MM.1S (cell line): ENCODE results near the gene CRYBB3.

ENCODE experiments used
- DNase-seq: peaks from one replicate; pipeline ENCODE4 v3.0.0-alpha.2; 2015
- H2AFZ ChIP-seq: fragments of 300-600 bp; sonication (generic); 2 replicates; pipeline ENCODE4 v1.6.0; 2016; ENCODE audit warnings: antibody characterized with exemption, low read length
- H3F3A ChIP-seq: fragments of 300-600 bp; sonication (generic); 2 replicates; pipeline ENCODE4 v1.6.1; 2016; ENCODE audit warnings: mild to moderate bottlenecking, antibody characterized with exemption, low read length, moderate library complexity, mixed read lengths; ENCODE audit not compliant: insufficient read depth
- H3K27ac ChIP-seq: fragments of 300-600 bp; sonication (generic); 2 replicates; pipeline ENCODE4 v1.5.1; 2016; ENCODE audit warnings: mild to moderate bottlenecking, low read length
- H3K27me3 ChIP-seq: fragments of 300-600 bp; sonication (generic); replicated peaks from 2 replicates; pipeline ENCODE4 v1.6.0; 2016; ENCODE audit warnings: low read length; ENCODE audit not compliant: insufficient read depth
- H3K36me3 ChIP-seq: fragments of 300-600 bp; sonication (generic); replicated peaks from 2 replicates; pipeline ENCODE4 v1.6.1; 2016; ENCODE audit warnings: mild to moderate bottlenecking, low read length, mixed read lengths; ENCODE audit not compliant: insufficient read depth
- H3K4me1 ChIP-seq: fragments of 300-600 bp; sonication (generic); 2 replicates; pipeline ENCODE4 v1.6.1; 2016; ENCODE audit warnings: low read length, mixed read lengths
- H3K4me2 ChIP-seq: fragments of 300-600 bp; sonication (generic); 2 replicates; pipeline ENCODE4 v1.6.0; 2016; ENCODE audit warnings: low read depth, low read length
- H3K4me3 ChIP-seq: fragments of 300-600 bp; sonication (generic); 2 replicates; pipeline ENCODE4 v1.5.1; 2016; ENCODE audit warnings: low read length, mixed read lengths
- H3K79me2 ChIP-seq: fragments of 300-600 bp; sonication (generic); 2 replicates; pipeline ENCODE4 v1.6.1; 2016; ENCODE audit warnings: mixed run types, low read length, mixed read lengths
- H3K9ac ChIP-seq: fragments of 300-600 bp; sonication (generic); 2 replicates; pipeline ENCODE4 v1.6.1; 2016; ENCODE audit warnings: low read length, mixed read lengths
- H3K9me2 ChIP-seq: fragments of 300-600 bp; sonication (generic); replicated peaks from 2 replicates; pipeline ENCODE4 v1.6.1; 2016; ENCODE audit warnings: mild to moderate bottlenecking, low read length, mixed read lengths; ENCODE audit not compliant: insufficient read depth
- H3K9me3 ChIP-seq: fragments of 300-600 bp; sonication (generic); replicated peaks from 2 replicates; pipeline ENCODE4 v1.6.1; 2016; ENCODE audit warnings: mild to moderate bottlenecking, low read length, mixed read lengths; ENCODE audit not compliant: insufficient read depth
- H4K20me1 ChIP-seq: fragments of 300-600 bp; sonication (generic); 2 replicates; pipeline ENCODE4 v1.6.1; 2016; ENCODE audit warnings: mild to moderate bottlenecking, low read length, moderate library complexity, mixed read lengths; ENCODE audit not compliant: insufficient read depth
- EZH2 ChIP-seq: fragments of 300-600 bp; sonication (generic); optimal IDR thresholded peaks from 2 replicates; pipeline ENCODE3; 2017; ENCODE audit warnings: low read depth, mild to moderate bottlenecking, antibody characterized with exemption, low read length, mixed read lengths
- EZH2phosphoT487 ChIP-seq: fragments of 300-600 bp; sonication (generic); IDR thresholded peaks from 2 replicates; pipeline ENCODE4 v1.6.1; 2018; ENCODE audit warnings: antibody characterized with exemption, low read length
- TF ChIP-seq, protein P1 (sequence below): fragments of 300-600 bp; sonication (generic); IDR thresholded peaks from 2 replicates; pipeline ENCODE4 v1.5.1; 2016; ENCODE audit warnings: antibody characterized with exemption, low read length, mixed read lengths

The CRYBB3 gene

DNA sequence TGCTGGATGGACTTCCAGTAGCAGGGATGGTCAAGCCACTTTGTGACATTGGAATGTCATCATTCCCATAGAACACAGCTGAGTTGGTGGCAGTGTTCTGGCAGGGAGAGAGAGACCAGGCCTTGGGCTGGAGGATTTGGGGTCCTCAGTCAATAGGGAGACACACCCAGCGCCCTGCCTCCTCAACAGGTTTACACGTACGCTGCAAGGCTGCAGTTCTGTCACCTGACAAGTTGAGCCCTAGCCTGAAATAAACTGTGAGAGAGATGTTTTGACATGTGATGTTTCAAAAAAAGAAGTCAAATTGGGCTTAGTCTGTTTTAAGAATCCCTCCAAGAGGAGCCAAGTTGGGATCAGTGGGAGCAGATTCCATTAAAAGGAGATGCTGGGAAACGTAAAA, 42.9 kb upstream of the CRYBB3 start:
- Histone ChIP-seq H4K20me1 (no peaks in the 10 kb centered on the region), H3K4me3 (no peak overlapping the region), H2AFZ (no peak overlapping the region), H3K9ac (no peak overlapping the region), H3K4me1 (no peaks in the 10 kb centered on the region), H3F3A (no peaks in the 10 kb centered on the region), H3K9me2 (no peaks in the 10 kb centered on the region), H3K36me3 (no peaks in the 10 kb centered on the region), H3K27ac (no peak overlapping the region), H3K79me2 (no peaks in the 10 kb centered on the region), H3K27me3 (no peaks in the 10 kb centered on the region), H3K9me3 (no peaks in the 10 kb centered on the region), H3K4me2 (no peak overlapping the region)
- no peak for DNase-seq
- no peak for TF ChIP-seq EZH2phosphoT487
- TF ChIP-seq, protein P1, sequence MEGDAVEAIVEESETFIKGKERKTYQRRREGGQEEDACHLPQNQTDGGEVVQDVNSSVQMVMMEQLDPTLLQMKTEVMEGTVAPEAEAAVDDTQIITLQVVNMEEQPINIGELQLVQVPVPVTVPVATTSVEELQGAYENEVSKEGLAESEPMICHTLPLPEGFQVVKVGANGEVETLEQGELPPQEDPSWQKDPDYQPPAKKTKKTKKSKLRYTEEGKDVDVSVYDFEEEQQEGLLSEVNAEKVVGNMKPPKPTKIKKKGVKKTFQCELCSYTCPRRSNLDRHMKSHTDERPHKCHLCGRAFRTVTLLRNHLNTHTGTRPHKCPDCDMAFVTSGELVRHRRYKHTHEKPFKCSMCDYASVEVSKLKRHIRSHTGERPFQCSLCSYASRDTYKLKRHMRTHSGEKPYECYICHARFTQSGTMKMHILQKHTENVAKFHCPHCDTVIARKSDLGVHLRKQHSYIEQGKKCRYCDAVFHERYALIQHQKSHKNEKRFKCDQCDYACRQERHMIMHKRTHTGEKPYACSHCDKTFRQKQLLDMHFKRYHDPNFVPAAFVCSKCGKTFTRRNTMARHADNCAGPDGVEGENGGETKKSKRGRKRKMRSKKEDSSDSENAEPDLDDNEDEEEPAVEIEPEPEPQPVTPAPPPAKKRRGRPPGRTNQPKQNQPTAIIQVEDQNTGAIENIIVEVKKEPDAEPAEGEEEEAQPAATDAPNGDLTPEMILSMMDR = no peak
- TF ChIP-seq EZH2 = no peak

DNA sequence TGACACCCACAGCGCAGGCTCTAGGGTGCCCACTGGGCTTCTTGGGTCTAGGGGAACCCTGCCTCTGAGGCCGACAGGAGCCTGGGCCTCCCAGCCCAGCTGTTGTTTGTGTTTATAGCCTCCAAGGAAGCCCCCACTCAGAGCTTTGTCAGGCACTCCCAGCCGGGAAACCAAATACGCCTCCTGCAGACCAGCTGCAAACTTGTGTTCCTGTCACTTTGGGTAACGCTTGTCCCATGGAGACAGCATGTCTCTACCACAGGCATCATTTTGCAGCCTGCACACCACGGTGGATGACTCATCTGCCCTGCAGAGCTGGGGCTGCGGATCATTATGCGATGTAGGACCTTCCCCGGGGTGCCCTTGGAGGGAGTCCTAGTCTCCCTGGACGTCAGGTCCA, 40.6 kb upstream of the CRYBB3 start:
- no peak overlapping the region for H3K4me2 ChIP-seq
- no peak overlapping the region for H3K27ac ChIP-seq
- no peaks in the 10 kb centered on the region for H4K20me1 ChIP-seq
- H3K9me2 ChIP-seq = no peaks in the 10 kb centered on the region
- TF ChIP-seq, protein P1 = no peak
- TF ChIP-seq EZH2 = no peak
- no peak for TF ChIP-seq EZH2phosphoT487
- no peaks in the 10 kb centered on the region for H3F3A ChIP-seq
- H3K36me3 ChIP-seq = no peaks in the 10 kb centered on the region
- H3K4me3 ChIP-seq = no peak overlapping the region
- H3K4me1 ChIP-seq = no peaks in the 10 kb centered on the region
- no peak for DNase-seq
- no peak overlapping the region for H3K9ac ChIP-seq
- no peaks in the 10 kb centered on the region for H3K27me3 ChIP-seq
- H2AFZ ChIP-seq = no peak overlapping the region
- H3K79me2 ChIP-seq = no peaks in the 10 kb centered on the region
- no peaks in the 10 kb centered on the region for H3K9me3 ChIP-seq

DNA sequence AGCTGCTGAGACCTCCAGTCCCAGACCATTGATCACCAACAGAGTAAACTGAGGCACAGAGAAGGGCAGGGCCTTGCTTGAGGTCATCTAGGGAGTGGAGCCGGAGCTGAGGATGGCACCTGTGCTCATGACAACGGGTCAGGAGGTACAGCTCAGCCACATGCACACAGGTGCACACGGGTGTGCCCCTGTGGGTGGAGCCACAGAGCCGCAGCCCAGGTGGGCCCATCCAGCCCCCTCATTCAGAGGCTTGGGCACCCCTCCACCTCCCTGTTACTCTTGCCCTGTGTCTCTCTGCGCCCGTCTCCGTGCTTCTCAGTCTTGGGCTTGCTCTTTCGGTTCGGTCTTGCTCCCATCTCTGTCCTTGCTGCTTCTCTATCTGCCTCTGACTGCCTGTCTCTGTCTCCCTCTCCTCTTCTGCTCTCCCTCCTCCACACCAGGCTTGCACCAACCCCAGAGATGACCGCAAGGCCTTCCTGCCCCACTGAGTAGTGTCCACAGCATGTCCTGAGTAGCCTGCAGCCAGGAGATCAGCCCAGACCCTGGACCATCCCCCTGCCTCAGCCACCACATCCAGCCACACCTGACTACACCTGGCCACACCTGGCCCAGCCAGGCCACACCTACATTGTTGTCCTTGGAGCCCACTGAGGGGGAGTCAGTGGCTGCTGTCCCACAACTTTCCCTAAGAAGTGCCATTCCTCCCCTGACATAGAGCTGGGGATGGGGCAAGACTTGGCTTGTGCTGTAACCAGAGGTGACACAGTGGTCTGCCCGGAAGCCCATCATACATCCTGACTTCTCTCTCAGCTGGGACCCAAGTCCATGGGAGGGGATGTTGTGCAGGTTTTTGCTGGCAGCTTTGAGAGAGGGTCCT, 39.3 kb upstream of the CRYBB3 start:
- Histone ChIP-seq H3F3A (no peaks in the 10 kb centered on the region), H3K4me1 (no peaks in the 10 kb centered on the region), H3K36me3 (no peaks in the 10 kb centered on the region), H3K27me3 (no peaks in the 10 kb centered on the region), H3K9me2 (no peaks in the 10 kb centered on the region), H3K9ac (no peak overlapping the region), H3K27ac (no peak overlapping the region), H3K4me2 (no peak overlapping the region), H3K9me3 (no peaks in the 10 kb centered on the region), H3K4me3 (no peak overlapping the region), H4K20me1 (no peaks in the 10 kb centered on the region), H3K79me2 (no peaks in the 10 kb centered on the region), H2AFZ (no peak overlapping the region)
- no peak for TF ChIP-seq EZH2
- TF ChIP-seq, protein P1 = no peak
- TF ChIP-seq EZH2phosphoT487 = no peak
- DNase-seq = no peak
